ENCODE results near the gene RTN1.

GRCh38 chr14:59576332-59577294 is 294.0 kb downstream of the RTN1 start, which contains the start of gene CCDC175:
- no peak for TF ChIP-seq POLR2AphosphoS5 (IDR thresholded peaks at IDR 0.05)
- peak; percentile 63 to 88 (median 72) for TF ChIP-seq CTCF (IDR thresholded peaks at IDR 0.05)
- no peak for TF ChIP-seq POLR2A (IDR thresholded peaks at IDR 0.05)
- TF ChIP-seq EP300 (IDR thresholded peaks at IDR 0.05; ENCODE audit: low read depth) = no peak

All from transverse colon (tissue), 4 donors.